HCT116 (cell line): ENCODE measurements around the gene TMEM132A. TPM values are rescaled to one million over a fixed set of nuclear protein-coding genes. Genes with fewer than 3 reads are reported as not detected.

Source experiments
- ATAC-seq: fragments of 200-7000 bp; cut with Tn5 transposase; 2 replicates; pipeline ENCODE4 v1.9.1; 2020; ENCODE audit warnings: mild to moderate bottlenecking, moderate library complexity
- BruUV-seq: library from RNA; stranded (reverse); fragments of 400-500 nt; replicated peaks from 2 replicates; lab custom pipeline; 2021; lab: Mats Ljungman, UMichigan
- CTCF ChIA-PET: fragments of 300-600 bp; sonication (Branson Sonifier 250); formaldehyde crosslinking; loops from one replicate; lab custom pipeline; 2021; ENCODE audit warnings: antibody characterized with exemption; lab: Charles Lee
- POLR2A ChIA-PET: fragments of 300-600, 350-600 bp; sonication (Branson Sonifier 250); formaldehyde crosslinking; loops from one replicate; lab custom pipeline; 2021; ENCODE audit warnings: antibody characterized with exemption; lab: Charles Lee
- RAD21 ChIA-PET, 2 experiments: fragments of 300-600 bp; sonication (Branson Sonifier 250); formaldehyde crosslinking; loops; one replicate each; lab custom pipeline; 2023; ENCODE audit warnings: low total read pairs in 2 of 2; ENCODE audit not compliant: uncharacterized antibody in 2 of 2, unreplicated experiment in 2 of 2, low non-redundant PET in 1 of 2; lab: Charles Lee
- DNase-seq: peaks from one replicate; pipeline ENCODE4 v3.0.0-alpha.2; 2010; ENCODE audit warnings: low read depth, low spot score
- H2AFZ ChIP-seq: fragments of 200-600 bp; shearing (Covaris generic), sonication (generic); 2 replicates; pipeline ENCODE4 v1.6.1; 2017; ENCODE audit warnings: low read depth, mixed run types, mixed read lengths, antibody characterized with exemption, low read length; ENCODE audit not compliant: poor library complexity, severe bottlenecking
- H3K27ac ChIP-seq: 2 replicates; pipeline ENCODE4 v1.5.1; 2012; ENCODE audit warnings: low read depth, low read length
- H3K27me3 ChIP-seq: fragments of 200-600 bp; sonication (generic); 2 replicates; pipeline ENCODE4 v1.6.1; 2016; ENCODE audit warnings: mixed run types, low read length, mixed read lengths; ENCODE audit not compliant: insufficient read depth
- H3K36me3 ChIP-seq, 2 experiments: fragments of 200-500 bp in 1 of 2; fragments of 200-600 bp in 1 of 2; sonication (Bioruptor generic) in 1 of 2; sonication (generic) in 1 of 2; 2 replicates each; pipeline versions ENCODE4 v1.5.1 to v1.6.1; 2014 to 2016; ENCODE audit warnings: low read length in 2 of 2, inconsistent platforms in 1 of 2, mixed read lengths in 1 of 2, mixed run types in 1 of 2; ENCODE audit not compliant: insufficient read depth in 2 of 2, control insufficient read depth in 1 of 2
- H3K4me1 ChIP-seq, 2 experiments: fragments of 200-600 bp in 1 of 2; sonication (generic) in 1 of 2; 2 replicates each; pipeline versions ENCODE4 v1.5.1 to v1.6.1; 2012 to 2017; ENCODE audit warnings: low read length in 2 of 2, inconsistent platforms in 1 of 2, mild to moderate bottlenecking in 1 of 2, mixed read lengths in 1 of 2, mixed run types in 1 of 2, moderate library complexity in 1 of 2; ENCODE audit not compliant: insufficient read depth in 2 of 2, control insufficient read depth in 1 of 2
- H3K4me2 ChIP-seq: fragments of 200-600 bp; sonication (generic); 2 replicates; pipeline ENCODE4 v1.6.1; 2017; ENCODE audit warnings: mixed run types, low read length, mixed read lengths
- H3K4me3 ChIP-seq, 2 experiments: fragments of 200-600 bp in 1 of 2; sonication (generic) in 1 of 2; replicated peaks in 1 of 2; 2 replicates each; pipeline ENCODE4 v1.5.1; 2011 to 2016; ENCODE audit warnings: low read length in 2 of 2, control low read depth in 1 of 2, low read depth in 1 of 2, mild to moderate bottlenecking in 1 of 2, mixed read lengths in 1 of 2, mixed run types in 1 of 2
- H3K79me2 ChIP-seq: fragments of 200-600 bp; sonication (generic); 2 replicates; pipeline ENCODE4 v1.6.1; 2017; ENCODE audit warnings: mild to moderate bottlenecking, mixed run types, low read length, moderate library complexity, mixed read lengths; ENCODE audit not compliant: insufficient read depth
- H3K9ac ChIP-seq: fragments of 200-600 bp; sonication (generic); 2 replicates; pipeline ENCODE4 v1.6.1; 2016; ENCODE audit warnings: low read length, mixed read lengths
- H3K9me2 ChIP-seq: fragments of 200-600 bp; sonication (generic), shearing (Covaris generic); 2 replicates; pipeline ENCODE4 v1.6.1; 2017; ENCODE audit warnings: mixed run types, mild to moderate bottlenecking, moderate library complexity; ENCODE audit not compliant: insufficient read depth
- H3K9me3 ChIP-seq, 2 experiments: fragments of 200-500 bp in 1 of 2; fragments of 200-600 bp in 1 of 2; sonication (Bioruptor generic) in 1 of 2; sonication (generic) in 1 of 2; 2 replicates each; pipeline ENCODE4 v1.6.1; 2014 to 2017; ENCODE audit warnings: low read length in 2 of 2, mixed read lengths in 2 of 2, inconsistent platforms in 1 of 2, low read depth in 1 of 2, mild to moderate bottlenecking in 1 of 2, mixed run types in 1 of 2, moderate library complexity in 1 of 2; ENCODE audit not compliant: control insufficient read depth in 1 of 2, insufficient read depth in 1 of 2
- H4K20me1 ChIP-seq: fragments of 200-600 bp; sonication (generic), shearing (Covaris generic); 2 replicates; pipeline ENCODE4 v1.6.1; 2017; ENCODE audit warnings: mixed run types, mild to moderate bottlenecking, moderate library complexity; ENCODE audit not compliant: insufficient read depth
- CEBPB ChIP-seq: IDR thresholded peaks from 2 replicates; pipeline ENCODE4 v1.6.1; 2012; ENCODE audit warnings: low read depth
- ELF1 ChIP-seq: IDR thresholded peaks from 2 replicates; pipeline ENCODE4 v1.6.1; 2012; ENCODE audit warnings: low read depth, borderline replicate concordance
- JUND ChIP-seq: IDR thresholded peaks from 2 replicates; pipeline ENCODE4 v1.6.1; 2012
- RAD21 ChIP-seq: IDR thresholded peaks from 2 replicates; pipeline ENCODE4 v1.6.1; 2012; ENCODE audit warnings: low read depth, mild to moderate bottlenecking
- REST ChIP-seq: IDR thresholded peaks from 2 replicates; pipeline ENCODE4 v1.6.1; 2012; ENCODE audit warnings: low read depth
- SP1 ChIP-seq: IDR thresholded peaks from 2 replicates; pipeline ENCODE4 v1.6.1; 2012; ENCODE audit warnings: low read depth
- SRF ChIP-seq: IDR thresholded peaks from 2 replicates; pipeline ENCODE4 v1.6.1; 2012; ENCODE audit warnings: low read depth
- YY1 ChIP-seq: IDR thresholded peaks from 2 replicates; pipeline ENCODE4 v1.6.1; 2011; ENCODE audit warnings: low read length, low read depth, moderate library complexity, mild to moderate bottlenecking; ENCODE audit not compliant: insufficient replicate concordance; ENCODE audit errors: extremely low read depth
- ZBTB33 ChIP-seq: IDR thresholded peaks from 2 replicates; pipeline ENCODE4 v1.6.1; 2011; ENCODE audit warnings: mild to moderate bottlenecking, low read length, moderate library complexity; ENCODE audit not compliant: insufficient replicate concordance; ENCODE audit errors: extremely low read depth
- ZFX ChIP-seq: fragments of 450-650 bp; IDR thresholded peaks from 2 replicates; pipeline ENCODE4 v1.6.1; 2017
- intact Hi-C: fragments of 100-400 bp; cut with micrococcal nuclease; formaldehyde crosslinking; loops from 2 replicates; pipeline ENCODE4 v1.10.0; 2022
- total RNA-seq: library from RNA; stranded (reverse); gene quantifications from one replicate; pipeline ENCODE4 v1.2.1, GENCODE V29; 2021; ENCODE audit not compliant: unreplicated experiment

TMEM132A gene
- total RNA-seq, 1 experiment from 2014 or later, result 120 TPM

- POLR2A ChIA-PET, result no interaction called here
- H3K9me2 ChIP-seq, result no peaks in the 10 kb centered on the region
- TF ChIP-seq JUND (no peak), ZBTB33 (no peak), YY1 (no peak), RAD21 (no peak), CEBPB (no peak)
- TF ChIP-seq, all 23 proteins: peak for 0
- no peaks in the 10 kb centered on the region; the same call in 1 of the 2 replicates for H4K20me1 ChIP-seq
- no TSS peak for BruUV-seq
- no peaks in the 10 kb centered on the region for H3K9me3 ChIP-seq
- H3K9ac ChIP-seq, result no peak overlapping the region
- H3K4me3 ChIP-seq, result no peak overlapping the region
- no peaks in the 10 kb centered on the region for H3K27me3 ChIP-seq
- ChIA-PET RAD21 (no interaction called here), CTCF (interaction anchor here (1.2 kb wide), 1 partner anchor 22 kb away, joined by 3 read pairs; no protein-coding TSS in a partner anchor)
- peaks cover 9 to 23% of the 10 kb centered on the region in 2 experiments; a peak in 2 of 4 replicates for H3K36me3 ChIP-seq
- H3K27ac ChIP-seq, result no peak overlapping the region
- no peak overlapping the region for H3K4me2 ChIP-seq
- no peak overlapping the region for H2AFZ ChIP-seq
- peaks cover 31 to 59% of the 10 kb centered on the region in 2 experiments for H3K4me1 ChIP-seq
- intact Hi-C loops, result no loop called here
- peaks cover 37% of the 10 kb centered on the region for H3K79me2 ChIP-seq
- DNase-seq (no peak), ATAC-seq (no peak)
These were observed 3.0 kb upstream of the TMEM132A start for GRCh38 chr11:60921259-60921658.

- intact Hi-C loops, result no loop called here
- BruUV-seq, result no TSS peak
- ATAC-seq (no peak), DNase-seq (no peak)
- Histone ChIP-seq H3K79me2 (peaks cover 31% of the 10 kb centered on the region), H4K20me1 (no peaks in the 10 kb centered on the region; the same call in 1 of the 2 replicates), H3K27me3 (no peaks in the 10 kb centered on the region), H3K4me3 (no peak overlapping the region), H3K9ac (no peak overlapping the region), H2AFZ (no peak overlapping the region), H3K36me3 (peaks cover 14 to 27% of the 10 kb centered on the region in 2 experiments; a peak in 2 of 4 replicates), H3K4me2 (no peak overlapping the region), H3K4me1 (peaks cover 25 to 53% of the 10 kb centered on the region in 2 experiments), H3K9me3 (no peaks in the 10 kb centered on the region), H3K9me2 (no peaks in the 10 kb centered on the region), H3K27ac (no peak overlapping the region)
- POLR2A ChIA-PET, result no interaction called here
- RAD21 ChIA-PET, result no interaction called here
- CTCF ChIA-PET, result interaction anchor here (1.2 kb wide), 1 partner anchor 22 kb away, joined by 3 read pairs; no protein-coding TSS in a partner anchor
- TF ChIP-seq ZFX (no peak), SRF (no peak), SP1 (no peak), REST (no peak), ELF1 (no peak), YY1 (no peak), ZBTB33 (no peak), CEBPB (no peak)
These were observed 2.4 kb upstream of the TMEM132A start for GRCh38 chr11:60921777-60922335.
